ENCODE measurements around the gene MEIKIN.

GRCh38 chr5:131942016-131942415 lies 3.4 kb downstream of the MEIKIN start:
- no peak for TF ChIP-seq CTCF (IDR thresholded peaks at IDR 0.05)
- TF ChIP-seq POLR2AphosphoS5 (IDR thresholded peaks at IDR 0.05; ENCODE audit: low read depth, low read length) = no peak
- no peak for TF ChIP-seq TCF7L2 (IDR thresholded peaks at IDR 0.05; ENCODE audit: low read depth, low read length)

All from Panc1 (cell line).